NOMO-1 (cell line): ENCODE data around the gene THEMIS.
"Not testable (repeated sequence)": the region's sequence is repeated elsewhere in the genome, so short reads cannot be mapped to it uniquely, and the experiment has no call there.

ENCODE experiments used
- DNase-seq, 2 experiments: peaks; one replicate each; lab custom pipeline; 2025; ENCODE audit not compliant: unreplicated experiment in 2 of 2; lab: John Stamatoyannopoulos, UW

The THEMIS gene

GRCh38 chr6:127811900-127812570 lies 88.8 kb downstream of the THEMIS start:
- no peak for DNase-seq

GRCh38 chr6:127807806-127808517 lies 92.9 kb downstream of the THEMIS start:
- DNase-seq = no peak

GRCh38 chr6:127796713-127797112 lies 104.1 kb downstream of the THEMIS start:
- DNase-seq = no peak

GRCh38 chr6:127794405-127794804 lies 106.5 kb downstream of the THEMIS start:
- DNase-seq = no peak

- no peak for DNase-seq
These were observed 107.5 kb downstream of the THEMIS start for GRCh38 chr6:127793396-127793795.

GRCh38 chr6:127792616-127793015 lies 108.2 kb downstream of the THEMIS start:
- no peak for DNase-seq

- DNase-seq = no peak
These were observed 108.9 kb downstream of the THEMIS start for GRCh38 chr6:127791779-127792528.

GRCh38 chr6:127790571-127790970 lies 110.3 kb downstream of the THEMIS start:
- no peak for DNase-seq

- no peak for DNase-seq
These were observed 114.7 kb downstream of the THEMIS start for GRCh38 chr6:127786109-127786508.

GRCh38 chr6:127784468-127784867 lies 116.4 kb downstream of the THEMIS start:
- no peak for DNase-seq

GRCh38 chr6:127781636-127782272 lies 119.1 kb downstream of the THEMIS start:
- not testable (repeated sequence) for DNase-seq

GRCh38 chr6:127776320-127776719 lies 124.5 kb downstream of the THEMIS start:
- DNase-seq = no peak

GRCh38 chr6:127775371-127775770 lies 125.5 kb downstream of the THEMIS start:
- no peak for DNase-seq

- no peak for DNase-seq
These were observed 132.1 kb downstream of the THEMIS start for GRCh38 chr6:127768745-127769144.

- DNase-seq = no peak
These were observed 132.6 kb downstream of the THEMIS start for GRCh38 chr6:127768223-127768622.

GRCh38 chr6:127765949-127766348 lies 134.9 kb downstream of the THEMIS start:
- no peak for DNase-seq

- DNase-seq = no peak
These were observed 138.6 kb downstream of the THEMIS start for GRCh38 chr6:127762284-127762683.

- no peak for DNase-seq
These were observed 139.8 kb downstream of the THEMIS start for GRCh38 chr6:127761084-127761483.

GRCh38 chr6:127749095-127749494 lies 151.8 kb downstream of the THEMIS start:
- no peak for DNase-seq

- no peak for DNase-seq
These were observed 152.6 kb downstream of the THEMIS start for GRCh38 chr6:127748290-127748689.

GRCh38 chr6:127738423-127738822 lies 162.4 kb downstream of the THEMIS start:
- no peak for DNase-seq
